Testis (tissue), 3 donors: ENCODE data around the gene SLC17A2. TPM values are rescaled to one million over a fixed set of nuclear protein-coding genes. Genes with fewer than 3 reads are reported as not detected.

Source experiments
- DNase-seq: peaks from one replicate; pipeline ENCODE4 v3.0.0-alpha.2; 2019
- H3K27ac ChIP-seq, 2 donors: fragments of 200-600 bp; sonication (generic); one replicate each; pipeline ENCODE4 v1.5.1; 2019
- H3K27me3 ChIP-seq: fragments of 200-600 bp; sonication (generic); one replicate; pipeline ENCODE4 v1.5.1; 2019
- H3K36me3 ChIP-seq: fragments of 200-600 bp; sonication (generic); one replicate; pipeline ENCODE4 v1.5.1; 2017; ENCODE audit warnings: low read depth; ENCODE audit errors: missing control alignments
- H3K4me1 ChIP-seq: fragments of 200-600 bp; sonication (generic); one replicate; pipeline ENCODE4 v1.5.1; 2019
- H3K4me3 ChIP-seq, 2 donors: fragments of 200-600 bp; sonication (generic); one replicate each; pipeline ENCODE4 v1.5.1; 2017 to 2019
- H3K9me3 ChIP-seq: fragments of 200-600 bp; sonication (generic); one replicate; pipeline ENCODE4 v1.5.1; 2017
- CTCF ChIP-seq, 3 experiments: fragments of 450-650 bp in 2 of 3; fragments of 200-600 bp in 1 of 3; sonication (generic) in 1 of 3; IDR thresholded peaks; one replicate each; pipeline ENCODE4 v1.5.1; 2016 to 2019; ENCODE audit warnings: antibody characterized with exemption in 3 of 3, mild to moderate bottlenecking in 2 of 3, moderate library complexity in 1 of 3
- POLR2A ChIP-seq: fragments of 450-650 bp; IDR thresholded peaks from one replicate; pipeline ENCODE4 v1.6.1; 2017; ENCODE audit warnings: antibody characterized with exemption, mild to moderate bottlenecking, moderate library complexity
- WGBS, 2 donors: methylation state at CpG; one replicate each; pipeline ENCODE4 v1.1.5; 2018; 5-methylcytosine and 5-hydroxymethylcytosine counted together
- intact Hi-C: fragments of 100-400 bp; cut with DNase I; formaldehyde crosslinking; loops from one replicate; pipeline ENCODE4 v1.15.1; 2023; ENCODE audit warnings: low total_unique reads
- polyA plus RNA-seq: library from polyadenylated mRNA; stranded (reverse); fragments of 350-450 nt; fragmentation: Illumina TruSeq; extraction: RNeasy Lipid Tissue Mini Kit (QIAGEN cat#74804); gene quantifications from one replicate; pipeline ENCODE4 v1.2.3, GENCODE V29; 2014; ENCODE audit warnings: low read depth, low replicate concordance; ENCODE audit not compliant: insufficient read depth
- total RNA-seq, 2 donors: library from RNA; depleted of rRNA; stranded (reverse); fragments of >200 nt; gene quantifications; one replicate each; pipeline ENCODE4 v1.2.3, GENCODE V29; 2016

The SLC17A2 gene
- total and polyA plus RNA-seq, 3 donors from 2014 or later, result 0.17 to 0.50 (median 0.31) TPM

GRCh38 chr6:25916330-25916729 is 14.2 kb downstream of the SLC17A2 start:
- intact Hi-C loops, result no loop called here
- H3K9me3 ChIP-seq, result no peaks in the 10 kb centered on the region
- TF ChIP-seq POLR2A (no peak), CTCF (IDR thresholded peaks at IDR 0.05) (no peak)

GRCh38 chr6:25913741-25914140 is 16.8 kb downstream of the SLC17A2 start:
- H3K4me3 ChIP-seq, result no peak overlapping the region
- H3K4me1 ChIP-seq, result no peaks in the 10 kb centered on the region
- no peaks in the 10 kb centered on the region for H3K27me3 ChIP-seq
- TF ChIP-seq CTCF (IDR thresholded peaks at IDR 0.05), result no peak
- TF ChIP-seq POLR2A, result no peak
- DNase-seq, result no peak
- H3K36me3 ChIP-seq, result no peaks in the 10 kb centered on the region
- intact Hi-C loops, result no loop called here
- no peak overlapping the region for H3K27ac ChIP-seq
- H3K9me3 ChIP-seq, result no peaks in the 10 kb centered on the region
- WGBS, 2 donors, result 81 to 98% methylated on average over 3 of the region's 3 CpGs

More at GRCh38 chr6:25916330-25916729, 14.2 kb downstream of the SLC17A2 start:
- H3K4me1 ChIP-seq, result no peaks in the 10 kb centered on the region
- no peaks in the 10 kb centered on the region for H3K27me3 ChIP-seq
- H3K36me3 ChIP-seq, result no peaks in the 10 kb centered on the region
- H3K27ac ChIP-seq, result no peak overlapping the region
- H3K4me3 ChIP-seq, result no peak overlapping the region
- no peak for DNase-seq
- 71 to 82% methylated on average over 3 of the region's 3 CpGs for WGBS, 2 donors

GRCh38 chr6:25911351-25911750 is 19.1 kb downstream of the SLC17A2 start:
- Histone ChIP-seq H3K36me3 (no peaks in the 10 kb centered on the region), H3K4me3 (no peak overlapping the region), H3K27me3 (no peaks in the 10 kb centered on the region), H3K4me1 (no peaks in the 10 kb centered on the region), H3K27ac (no peak overlapping the region), H3K9me3 (no peaks in the 10 kb centered on the region)
- WGBS, 2 donors, result 82 to 86% methylated on average over 4 of the region's 4 CpGs
- intact Hi-C loops, result no loop called here
- no peak for DNase-seq
- TF ChIP-seq POLR2A (no peak), CTCF (IDR thresholded peaks at IDR 0.05) (no peak)

- intact Hi-C loops, result no loop called here
- Histone ChIP-seq H3K27ac (no peak overlapping the region), H3K27me3 (no peaks in the 10 kb centered on the region), H3K9me3 (no peaks in the 10 kb centered on the region), H3K4me1 (no peaks in the 10 kb centered on the region), H3K36me3 (no peaks in the 10 kb centered on the region), H3K4me3 (no peak overlapping the region)
- DNase-seq, result no peak
- TF ChIP-seq POLR2A, result no peak
- TF ChIP-seq CTCF (IDR thresholded peaks at IDR 0.05), result no peak
- 88 to 91% methylated on average over 1 of the region's 1 CpG for WGBS, 2 donors
These were observed 22.9 kb downstream of the SLC17A2 start for GRCh38 chr6:25907475-25908014.

- DNase-seq, result no peak
- no peaks in the 10 kb centered on the region for H3K4me1 ChIP-seq
- intact Hi-C loops, result no loop called here
- 87 to 93% methylated on average over 4 of the region's 4 CpGs for WGBS, 2 donors
- no peak overlapping the region for H3K4me3 ChIP-seq
- no peaks in the 10 kb centered on the region for H3K27me3 ChIP-seq
- no peak overlapping the region for H3K27ac ChIP-seq
- no peaks in the 10 kb centered on the region for H3K9me3 ChIP-seq
- H3K36me3 ChIP-seq, result no peaks in the 10 kb centered on the region
- TF ChIP-seq POLR2A, result no peak
- TF ChIP-seq CTCF (IDR thresholded peaks at IDR 0.05), result no peak
These were observed 26.9 kb downstream of the SLC17A2 start for GRCh38 chr6:25903467-25904099.
